NCI-H82 treated with DMSO at 0.1 percent for 48 hours (cell line): ENCODE results near the gene PKNOX2.

Source experiments
- DNase-seq: peaks from one replicate; lab custom pipeline; 2025; ENCODE audit not compliant: unreplicated experiment; lab: John Stamatoyannopoulos, UW

Gene PKNOX2

DNA sequence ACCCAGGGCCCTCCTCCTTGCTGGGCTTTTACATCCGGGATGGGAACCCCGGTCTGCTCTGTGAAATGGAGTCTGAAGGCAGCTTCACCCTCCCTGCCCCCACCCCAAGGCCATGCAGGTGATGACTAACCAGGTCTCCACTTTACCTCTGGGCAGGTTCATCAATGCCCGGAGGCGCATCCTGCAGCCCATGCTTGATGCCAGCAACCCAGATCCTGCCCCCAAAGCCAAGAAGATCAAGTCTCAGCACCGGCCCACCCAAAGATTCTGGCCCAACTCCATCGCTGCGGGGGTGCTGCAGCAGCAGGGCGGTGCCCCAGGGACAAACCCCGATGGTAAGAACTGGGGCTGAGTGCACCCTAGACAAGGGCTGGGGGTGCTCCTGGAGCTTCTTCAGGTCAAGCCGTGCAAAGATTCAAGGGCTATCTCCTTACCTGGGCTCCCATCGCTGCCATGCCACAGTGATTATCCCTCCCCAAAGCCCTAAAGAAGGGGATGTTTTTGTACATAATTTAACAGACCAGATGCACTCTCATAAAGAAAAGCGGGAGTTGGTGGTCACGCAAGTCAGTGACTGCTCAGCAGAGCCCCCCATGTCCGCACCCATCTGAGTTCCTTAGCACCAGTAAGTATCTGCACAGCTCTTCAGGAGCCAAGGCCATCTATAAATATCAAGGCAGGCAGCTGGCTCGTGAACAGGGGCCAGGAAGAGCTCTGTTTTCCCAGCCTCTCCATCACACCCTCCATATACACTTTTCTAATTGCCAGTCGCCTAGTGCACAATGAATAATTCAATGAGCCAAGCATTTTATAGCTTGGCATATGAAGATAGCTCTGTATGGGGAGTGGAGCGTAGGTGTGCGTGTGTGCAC lies 265.5 kb downstream of the PKNOX2 start:
- DNase-seq: no peak

DNA sequence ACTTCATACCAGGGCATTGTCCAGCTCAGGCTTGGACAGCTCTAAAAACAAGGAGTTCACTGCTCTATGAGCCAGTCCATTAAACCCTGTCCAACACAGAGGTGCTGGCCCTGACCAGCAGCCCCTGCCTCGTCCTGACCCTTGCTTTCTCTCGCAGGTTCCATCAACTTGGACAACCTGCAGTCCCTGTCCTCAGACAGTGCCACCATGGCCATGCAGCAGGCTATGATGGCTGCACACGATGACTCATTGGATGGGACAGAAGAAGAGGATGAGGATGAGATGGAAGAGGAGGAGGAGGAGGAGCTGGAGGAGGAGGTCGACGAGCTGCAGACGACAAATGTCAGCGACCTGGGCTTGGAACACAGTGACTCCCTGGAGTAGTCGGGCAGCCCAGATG lies 266.5 kb downstream of the PKNOX2 start:
- DNase-seq: no peak

DNA sequence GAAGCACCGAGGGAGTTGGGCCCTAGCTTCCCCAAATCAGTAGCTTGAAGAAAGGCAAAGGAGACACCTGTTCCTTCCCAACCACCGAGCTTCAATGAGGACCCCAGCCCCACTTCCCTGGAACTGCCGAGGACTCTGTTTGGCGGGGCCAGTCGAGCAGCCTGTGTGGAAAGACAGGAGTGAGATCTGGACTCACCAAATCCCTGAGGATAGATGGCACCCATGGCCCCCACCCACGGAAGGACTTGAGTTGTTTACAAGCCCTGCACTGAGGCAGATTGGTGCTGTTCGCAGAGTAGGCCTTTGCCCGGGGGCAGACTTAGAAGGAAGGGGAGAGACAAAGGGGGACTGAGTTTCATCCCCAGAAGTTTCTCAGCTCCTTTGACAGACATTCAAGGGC lies 266.9 kb downstream of the PKNOX2 start:
- DNase-seq: no peak

DNA sequence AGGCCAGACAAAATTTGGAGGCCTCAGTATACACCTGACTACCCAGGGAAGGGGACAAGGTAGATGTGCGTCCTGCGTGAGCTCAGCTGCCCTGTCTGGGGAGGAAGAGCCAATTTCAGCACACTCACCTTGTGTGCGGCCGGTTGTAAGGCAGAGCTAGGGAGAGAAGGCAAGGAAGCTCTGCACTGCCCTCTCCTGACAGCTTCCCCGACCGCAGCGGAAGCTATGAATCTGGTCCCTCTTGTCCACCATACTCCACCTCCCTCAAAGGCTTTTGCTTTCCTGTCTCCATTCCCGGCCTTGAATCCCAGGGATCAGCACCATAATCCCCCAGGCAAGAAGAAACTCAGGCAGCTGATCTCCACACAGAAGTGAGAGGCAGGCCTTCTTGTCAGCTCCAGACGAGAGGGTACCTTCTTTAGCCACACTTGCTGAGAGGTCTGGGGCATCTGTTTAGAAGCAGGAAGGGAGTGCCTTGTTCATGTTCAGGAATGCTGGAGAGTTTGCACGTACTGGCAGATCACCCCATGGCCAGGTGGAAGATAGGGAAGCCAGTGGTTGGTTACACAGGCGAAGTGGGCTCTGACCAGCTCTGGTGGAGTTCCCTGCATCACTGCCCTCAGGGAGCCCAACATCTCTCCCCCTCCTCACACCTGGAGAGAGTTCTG lies 269.0 kb downstream of the PKNOX2 start:
- peak; percentile 51 for DNase-seq

DNA sequence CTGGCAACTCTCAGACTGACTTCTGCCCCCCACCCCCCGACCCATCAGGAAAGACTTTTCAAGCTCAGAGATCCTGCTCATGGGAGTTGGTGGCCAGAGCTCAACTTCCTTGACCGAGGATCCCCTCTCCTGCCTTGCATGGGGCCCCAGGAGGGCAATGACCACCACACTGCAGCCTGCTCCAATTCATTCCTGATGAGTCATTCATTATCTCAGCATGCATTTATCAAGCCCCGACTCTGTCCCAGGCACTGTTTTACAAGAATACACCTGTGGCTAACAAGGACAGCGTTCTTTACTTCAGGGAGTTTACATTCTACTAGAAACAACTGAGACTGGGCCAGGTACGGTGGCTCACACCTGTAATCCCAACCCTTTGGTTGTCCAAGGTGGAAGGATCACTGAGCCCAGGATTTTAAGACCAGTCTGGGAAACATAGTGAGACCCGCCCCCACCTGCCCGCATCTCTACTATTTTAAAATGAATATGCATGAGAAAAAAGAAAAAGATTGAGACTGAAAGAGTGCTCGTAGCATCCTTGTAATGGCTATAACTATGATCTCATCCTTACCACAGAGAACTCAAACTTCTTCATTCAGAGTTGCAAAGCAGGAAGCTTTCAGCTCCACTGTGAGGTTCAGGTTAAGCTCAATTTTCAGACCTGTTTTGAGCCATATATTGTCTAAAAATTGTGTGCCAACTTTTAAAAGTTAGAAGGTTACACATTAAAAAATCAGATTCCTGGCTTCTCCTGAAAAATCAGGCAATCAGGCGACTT lies 271.1 kb downstream of the PKNOX2 start:
- no peak for DNase-seq

DNA sequence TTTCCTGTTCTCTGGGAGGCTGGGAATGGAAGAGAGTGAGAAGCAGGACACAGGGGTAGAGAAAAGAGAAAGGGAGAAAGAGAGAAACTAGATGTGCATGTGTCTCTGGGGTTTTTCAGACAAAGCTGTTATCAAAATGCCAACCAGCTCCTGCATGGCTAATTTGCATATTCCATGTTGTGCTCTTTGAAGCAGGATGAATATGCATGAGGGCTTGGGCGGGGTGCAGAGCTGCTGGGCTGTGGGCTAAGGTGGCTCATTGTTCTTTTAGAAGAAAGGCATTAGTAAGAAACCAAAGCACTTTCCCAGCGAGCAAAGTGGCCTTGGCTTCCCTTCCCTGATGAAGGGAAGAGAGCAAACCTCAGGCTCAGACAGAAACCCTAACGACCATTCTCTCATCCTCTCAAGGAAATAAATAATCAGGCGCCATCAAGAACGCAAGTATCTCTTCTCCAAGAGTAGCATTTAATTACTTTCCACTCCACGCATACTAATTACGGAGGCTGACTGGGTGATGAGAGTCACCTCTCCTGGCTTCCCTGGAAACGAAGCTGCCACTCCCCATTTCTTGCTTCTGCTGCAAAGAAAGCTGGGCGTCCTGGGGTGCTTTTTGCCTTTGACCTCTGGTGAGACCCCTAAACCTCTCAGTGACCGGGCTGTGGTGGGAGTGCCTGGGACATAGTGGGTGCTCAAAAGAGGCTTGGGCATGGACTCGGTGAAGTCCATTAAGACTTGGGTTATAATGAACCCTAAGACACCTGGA lies 277.3 kb downstream of the PKNOX2 start:
- no peak for DNase-seq

DNA sequence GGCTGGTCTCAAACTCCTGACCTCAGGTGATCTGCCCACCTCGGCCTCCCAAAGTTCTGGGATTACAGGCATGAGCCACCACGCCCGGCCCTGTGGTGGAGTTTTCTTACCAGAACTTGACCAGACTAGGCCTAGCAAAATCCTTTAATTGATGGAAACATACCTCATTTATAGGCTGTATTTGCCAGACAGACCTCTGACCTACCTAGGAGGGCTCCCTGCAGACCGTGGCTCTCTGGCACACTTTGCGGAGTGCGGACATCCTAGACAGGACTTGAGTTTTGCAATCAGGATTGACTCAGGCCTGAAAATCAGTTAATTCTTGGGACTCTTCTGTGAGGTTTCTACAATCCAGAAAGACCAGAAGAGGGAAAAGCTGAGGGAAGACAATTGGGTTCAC lies 278.4 kb downstream of the PKNOX2 start:
- no peak for DNase-seq

DNA sequence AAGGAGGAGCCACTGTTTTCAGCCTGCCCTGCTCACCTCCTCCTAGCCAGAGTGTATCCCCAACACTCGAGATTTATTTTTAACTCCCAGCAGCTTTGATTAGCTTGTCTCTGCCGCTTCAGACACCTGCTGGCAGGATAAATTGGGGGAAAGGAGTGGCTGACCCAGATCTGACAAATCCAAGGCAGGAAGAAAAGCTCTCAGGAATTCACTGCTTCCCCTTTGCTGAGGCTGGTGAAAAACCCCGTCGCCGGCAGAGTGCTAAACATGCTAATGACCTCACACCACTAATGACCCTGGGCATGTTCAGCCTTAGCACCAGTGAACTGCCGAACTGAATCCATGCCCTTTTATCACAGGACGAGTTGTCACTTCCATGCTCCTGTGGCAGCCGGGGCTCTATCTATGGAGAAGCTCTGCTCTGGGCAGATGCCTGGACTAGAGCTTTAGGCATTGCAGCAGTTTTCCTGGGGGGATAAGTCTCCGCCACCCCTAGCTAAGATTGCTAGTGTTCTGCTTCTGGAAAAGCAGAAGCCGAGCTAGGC lies 279.3 kb downstream of the PKNOX2 start:
- no peak for DNase-seq

DNA sequence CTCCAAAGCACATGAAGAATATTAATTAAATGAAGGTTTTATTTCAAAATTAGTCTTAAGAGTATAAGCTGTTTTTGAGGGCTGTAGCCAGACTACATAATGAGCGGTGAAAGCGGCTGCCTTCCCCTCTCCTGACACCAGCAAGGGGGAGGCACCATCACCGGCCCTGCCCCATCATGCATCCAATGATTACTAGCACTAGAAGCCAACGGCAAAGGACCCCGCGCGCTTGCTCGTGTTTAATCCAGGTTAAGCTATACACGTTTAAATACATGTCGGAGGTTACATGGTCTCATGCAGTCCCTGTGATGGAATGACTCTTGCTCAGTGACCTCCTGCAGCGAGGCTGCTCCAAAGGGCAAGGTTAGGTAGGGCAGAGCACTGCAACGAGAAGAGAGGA lies 281.2 kb downstream of the PKNOX2 start:
- DNase-seq: no peak

DNA sequence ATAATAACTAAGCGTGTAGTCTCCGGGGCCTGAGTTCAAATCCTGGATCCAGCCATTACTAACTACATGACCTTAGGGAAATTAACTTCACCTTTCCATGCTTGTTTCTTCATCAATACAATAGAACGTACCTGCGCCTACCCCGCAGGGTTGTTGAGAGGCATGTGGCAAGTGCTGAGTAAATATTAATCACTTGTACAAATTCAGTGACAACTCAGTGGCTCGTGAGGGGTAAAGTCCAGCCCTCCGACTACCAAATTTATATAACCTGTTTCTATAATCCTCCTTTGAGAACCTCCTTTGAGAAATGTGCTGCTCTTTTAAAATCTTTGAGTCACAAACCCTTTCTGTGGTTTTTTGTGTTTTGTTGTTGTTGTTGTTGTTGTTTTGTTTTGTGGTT lies 281.7 kb downstream of the PKNOX2 start:
- DNase-seq: no peak

DNA sequence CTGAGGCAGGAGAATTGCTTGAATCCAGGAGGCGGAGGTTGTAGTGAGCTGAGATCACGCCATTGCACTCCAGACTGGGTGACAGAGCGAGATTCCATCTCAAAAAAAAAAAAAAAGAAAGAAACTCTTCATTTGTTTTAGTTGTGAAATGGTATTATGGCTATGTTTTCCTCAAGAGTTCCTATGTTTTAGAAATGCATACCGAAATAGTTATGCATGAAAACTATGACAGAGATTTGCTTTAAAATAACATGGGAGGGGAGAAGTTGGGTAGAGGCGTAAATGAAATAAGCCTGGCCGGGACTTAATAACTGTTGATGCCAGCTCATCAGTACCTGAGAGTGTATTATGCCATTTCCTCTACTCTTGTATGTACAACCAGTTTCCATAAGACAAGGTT lies 283.2 kb downstream of the PKNOX2 start:
- DNase-seq: no peak

DNA sequence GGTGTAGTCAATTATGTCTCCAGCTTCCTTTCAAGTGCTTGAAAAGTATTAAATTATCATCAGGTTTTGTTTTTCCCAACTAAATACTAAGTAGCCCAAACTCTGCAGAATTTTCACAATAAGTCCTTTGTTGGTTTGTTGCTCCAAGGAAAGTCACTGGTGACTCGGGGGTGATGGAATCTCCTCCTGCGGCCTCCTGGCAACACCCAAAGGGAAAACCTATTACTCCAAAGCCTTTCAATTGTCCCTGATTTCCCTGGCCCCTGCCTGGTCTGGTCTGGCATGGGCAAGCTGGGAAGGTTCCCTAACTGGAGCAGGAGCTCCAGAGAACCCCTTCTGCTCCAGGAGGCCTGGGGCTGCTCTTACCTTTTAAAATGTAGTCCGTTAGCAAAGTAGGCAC lies 283.6 kb downstream of the PKNOX2 start:
- DNase-seq: no peak

DNA sequence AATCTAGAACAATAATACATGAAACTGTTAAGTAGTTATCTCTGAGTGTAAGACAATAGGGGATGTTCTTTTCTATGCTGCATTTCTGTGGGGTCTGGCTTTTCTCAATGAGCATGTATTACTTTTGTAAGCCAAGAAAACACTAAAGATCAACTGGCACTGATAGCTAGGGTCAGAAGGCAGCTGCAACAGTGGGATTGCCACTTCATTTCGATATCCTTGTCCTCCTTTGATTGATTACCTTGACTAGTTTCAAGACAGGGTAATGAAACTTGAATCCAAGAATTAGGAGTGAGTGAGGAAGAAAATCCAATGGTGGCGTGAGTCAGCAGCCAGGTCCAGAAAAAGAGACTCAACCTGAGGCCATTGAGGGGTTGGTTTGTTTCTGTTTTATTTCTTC lies 285.0 kb downstream of the PKNOX2 start:
- no peak for DNase-seq

DNA sequence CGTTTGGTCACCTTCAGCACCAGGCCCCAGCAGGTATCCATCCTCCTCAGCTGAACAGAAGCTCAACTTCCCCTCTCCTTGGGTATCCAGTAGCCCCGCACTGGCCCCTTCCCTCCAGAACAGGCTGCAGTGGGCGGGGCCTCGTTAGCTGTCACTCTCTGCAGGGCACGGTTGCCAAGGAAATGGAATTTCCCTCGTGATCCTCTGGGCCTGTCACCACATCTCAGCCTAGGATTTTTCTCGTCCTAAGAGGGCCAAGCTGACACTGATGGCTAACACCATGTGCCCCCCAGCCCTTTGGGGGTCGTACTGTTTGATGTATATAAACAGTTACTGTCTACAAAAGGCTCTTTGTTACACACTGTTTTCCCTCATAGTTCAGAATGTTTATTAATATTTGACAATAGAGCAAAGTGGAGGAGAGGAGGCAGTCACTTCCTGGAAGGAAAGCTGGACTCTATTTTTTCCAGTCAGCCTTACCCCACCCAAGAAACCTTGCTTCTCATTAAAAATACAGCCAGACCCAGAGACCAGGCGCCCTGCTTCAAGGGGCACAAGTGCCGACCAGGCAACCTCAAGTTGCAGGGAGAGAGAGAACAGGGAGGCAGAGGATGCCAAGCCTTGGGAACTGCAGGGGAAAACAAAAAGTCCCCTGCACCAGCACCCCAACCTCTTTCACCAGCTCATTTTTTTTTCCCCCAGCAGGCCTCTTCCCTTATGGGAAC lies 287.0 kb downstream of the PKNOX2 start:
- DNase-seq: no peak

DNA sequence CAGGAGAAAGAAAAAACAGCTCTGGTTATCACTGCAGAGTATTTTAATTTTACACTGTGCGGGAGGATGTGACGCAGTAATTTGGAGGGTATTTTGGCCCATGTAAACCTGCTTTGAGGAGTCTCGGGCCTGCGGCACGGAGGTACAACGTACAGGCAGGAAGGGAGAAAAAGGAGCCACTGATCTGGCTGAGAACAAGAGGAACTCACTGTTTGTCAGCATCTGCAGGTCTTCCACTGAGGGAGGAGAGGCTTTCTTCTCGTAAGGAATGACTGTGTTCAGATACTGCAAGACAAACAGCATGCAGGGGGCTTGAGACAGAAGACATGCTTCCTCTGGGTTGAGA lies 287.5 kb downstream of the PKNOX2 start:
- no peak for DNase-seq

DNA sequence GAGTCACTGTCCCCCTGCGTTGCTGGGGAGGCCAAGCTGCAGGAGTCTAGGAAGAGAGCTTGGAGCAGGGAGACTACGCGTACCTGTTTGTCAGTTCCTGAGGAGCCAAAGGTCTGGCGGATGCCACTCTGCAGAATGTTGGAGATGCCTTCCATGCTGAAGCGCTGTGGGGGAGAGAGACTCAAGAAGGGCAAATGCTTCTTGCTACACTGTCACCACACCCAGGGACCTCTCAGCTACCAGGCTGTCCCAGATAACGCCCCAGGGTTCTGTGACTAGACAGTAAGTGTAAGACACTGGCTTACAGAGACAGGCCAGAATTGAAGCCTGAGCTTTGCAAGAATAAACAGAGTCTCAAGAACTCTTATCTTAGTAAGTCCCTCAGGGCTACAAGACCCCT lies 289.5 kb downstream of the PKNOX2 start:
- DNase-seq: no peak

DNA sequence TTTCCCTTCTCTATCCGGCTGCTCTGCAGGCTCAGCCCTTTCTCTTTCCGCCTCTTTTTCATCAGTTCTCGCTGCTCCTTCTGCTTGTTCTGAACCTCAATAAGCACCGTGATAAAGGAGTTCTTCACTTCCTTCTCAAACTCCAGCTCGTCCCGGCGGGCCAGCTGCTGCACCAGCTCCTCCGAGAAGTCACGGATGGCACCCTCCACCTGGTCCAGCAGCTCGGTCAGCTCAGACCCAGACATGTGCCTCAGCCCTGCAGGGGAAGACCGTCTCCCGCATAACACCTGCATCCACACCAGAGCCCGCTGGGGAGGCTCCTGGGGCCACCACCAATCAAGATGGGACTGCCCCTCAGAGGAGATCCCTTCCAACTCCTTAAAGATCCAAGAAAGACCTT lies 291.3 kb downstream of the PKNOX2 start:
- DNase-seq: no peak

DNA sequence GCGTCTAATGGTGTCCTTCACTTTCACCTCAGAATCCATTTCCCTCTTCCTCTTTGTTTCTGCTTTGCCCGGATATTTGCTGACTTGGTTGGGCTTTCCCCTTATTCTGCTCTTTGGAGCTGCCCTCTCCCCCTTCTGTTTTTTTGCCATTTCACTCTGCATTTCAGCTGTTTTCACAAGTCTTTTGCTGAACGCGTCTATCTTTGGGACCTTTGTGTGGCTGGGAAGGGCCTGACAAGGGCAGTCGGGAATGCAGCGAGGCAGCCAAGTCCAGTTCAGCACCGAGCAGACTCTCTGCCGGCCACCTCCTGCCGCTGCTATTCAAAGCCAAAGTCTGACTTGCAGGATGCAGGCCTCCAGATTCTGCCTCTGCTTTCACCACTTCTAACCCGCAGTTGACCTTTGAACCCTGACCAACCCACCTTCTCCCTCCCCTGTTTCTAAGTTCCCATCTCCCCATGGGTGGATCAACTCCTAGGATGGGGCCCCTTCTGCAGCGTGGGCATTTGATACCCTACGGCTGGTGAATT lies 293.3 kb downstream of the PKNOX2 start:
- DNase-seq: no peak

DNA sequence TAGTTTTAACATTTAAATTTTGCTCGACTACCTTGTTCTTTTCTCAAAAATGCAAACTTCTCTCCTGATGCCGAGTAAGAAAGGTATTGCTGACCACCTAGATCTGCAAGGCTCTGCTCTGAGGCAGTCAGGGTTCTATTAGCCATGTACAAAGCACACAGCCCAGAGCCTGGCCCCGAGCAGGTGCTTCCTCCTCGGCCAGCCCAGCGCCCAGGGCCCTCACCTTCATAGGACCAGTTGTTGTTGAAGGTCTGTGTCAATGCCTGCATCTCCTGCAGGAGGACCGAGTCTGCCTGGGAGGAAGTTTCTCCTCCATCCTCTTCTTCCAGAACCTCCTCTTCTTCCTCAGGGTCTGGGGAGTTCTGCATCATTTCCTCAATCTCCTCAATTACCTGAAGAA lies 295.7 kb downstream of the PKNOX2 start:
- DNase-seq: no peak
